HCT116 (cell line): ENCODE measurements around the gene LRPPRC. TPM values are rescaled to one million over a fixed set of nuclear protein-coding genes. Genes with fewer than 3 reads are reported as not detected.

Experiments
- ATAC-seq: fragments of 200-7000 bp; cut with Tn5 transposase; 2 replicates; pipeline ENCODE4 v1.9.1; 2020; ENCODE audit warnings: mild to moderate bottlenecking, moderate library complexity
- BruUV-seq: library from RNA; stranded (reverse); fragments of 400-500 nt; replicated peaks from 2 replicates; lab custom pipeline; 2021; lab: Mats Ljungman, UMichigan
- CTCF ChIA-PET: fragments of 300-600 bp; sonication (Branson Sonifier 250); formaldehyde crosslinking; loops from one replicate; lab custom pipeline; 2021; ENCODE audit warnings: antibody characterized with exemption; lab: Charles Lee
- POLR2A ChIA-PET: fragments of 300-600, 350-600 bp; sonication (Branson Sonifier 250); formaldehyde crosslinking; loops from one replicate; lab custom pipeline; 2021; ENCODE audit warnings: antibody characterized with exemption; lab: Charles Lee
- RAD21 ChIA-PET, 2 experiments: fragments of 300-600 bp; sonication (Branson Sonifier 250); formaldehyde crosslinking; loops; one replicate each; lab custom pipeline; 2023; ENCODE audit warnings: low total read pairs in 2 of 2; ENCODE audit not compliant: uncharacterized antibody in 2 of 2, unreplicated experiment in 2 of 2, low non-redundant PET in 1 of 2; lab: Charles Lee
- DNase-seq: peaks from one replicate; pipeline ENCODE4 v3.0.0-alpha.2; 2010; ENCODE audit warnings: low read depth, low spot score
- H2AFZ ChIP-seq: fragments of 200-600 bp; shearing (Covaris generic), sonication (generic); 2 replicates; pipeline ENCODE4 v1.6.1; 2017; ENCODE audit warnings: low read depth, mixed run types, mixed read lengths, antibody characterized with exemption, low read length; ENCODE audit not compliant: poor library complexity, severe bottlenecking
- H3K27ac ChIP-seq: 2 replicates; pipeline ENCODE4 v1.5.1; 2012; ENCODE audit warnings: low read depth, low read length
- H3K27me3 ChIP-seq: fragments of 200-600 bp; sonication (generic); 2 replicates; pipeline ENCODE4 v1.6.1; 2016; ENCODE audit warnings: mixed run types, low read length, mixed read lengths; ENCODE audit not compliant: insufficient read depth
- H3K36me3 ChIP-seq, 2 experiments: fragments of 200-500 bp in 1 of 2; fragments of 200-600 bp in 1 of 2; sonication (Bioruptor generic) in 1 of 2; sonication (generic) in 1 of 2; 2 replicates each; pipeline versions ENCODE4 v1.5.1 to v1.6.1; 2014 to 2016; ENCODE audit warnings: low read length in 2 of 2, inconsistent platforms in 1 of 2, mixed read lengths in 1 of 2, mixed run types in 1 of 2; ENCODE audit not compliant: insufficient read depth in 2 of 2, control insufficient read depth in 1 of 2
- H3K4me1 ChIP-seq, 2 experiments: fragments of 200-600 bp in 1 of 2; sonication (generic) in 1 of 2; 2 replicates each; pipeline versions ENCODE4 v1.5.1 to v1.6.1; 2012 to 2017; ENCODE audit warnings: low read length in 2 of 2, inconsistent platforms in 1 of 2, mild to moderate bottlenecking in 1 of 2, mixed read lengths in 1 of 2, mixed run types in 1 of 2, moderate library complexity in 1 of 2; ENCODE audit not compliant: insufficient read depth in 2 of 2, control insufficient read depth in 1 of 2
- H3K4me2 ChIP-seq: fragments of 200-600 bp; sonication (generic); 2 replicates; pipeline ENCODE4 v1.6.1; 2017; ENCODE audit warnings: mixed run types, low read length, mixed read lengths
- H3K4me3 ChIP-seq, 2 experiments: fragments of 200-600 bp in 1 of 2; sonication (generic) in 1 of 2; replicated peaks in 1 of 2; 2 replicates each; pipeline ENCODE4 v1.5.1; 2011 to 2016; ENCODE audit warnings: low read length in 2 of 2, control low read depth in 1 of 2, low read depth in 1 of 2, mild to moderate bottlenecking in 1 of 2, mixed read lengths in 1 of 2, mixed run types in 1 of 2
- H3K79me2 ChIP-seq: fragments of 200-600 bp; sonication (generic); 2 replicates; pipeline ENCODE4 v1.6.1; 2017; ENCODE audit warnings: mild to moderate bottlenecking, mixed run types, low read length, moderate library complexity, mixed read lengths; ENCODE audit not compliant: insufficient read depth
- H3K9ac ChIP-seq: fragments of 200-600 bp; sonication (generic); 2 replicates; pipeline ENCODE4 v1.6.1; 2016; ENCODE audit warnings: low read length, mixed read lengths
- H3K9me2 ChIP-seq: fragments of 200-600 bp; sonication (generic), shearing (Covaris generic); 2 replicates; pipeline ENCODE4 v1.6.1; 2017; ENCODE audit warnings: mixed run types, mild to moderate bottlenecking, moderate library complexity; ENCODE audit not compliant: insufficient read depth
- H3K9me3 ChIP-seq, 2 experiments: fragments of 200-500 bp in 1 of 2; fragments of 200-600 bp in 1 of 2; sonication (Bioruptor generic) in 1 of 2; sonication (generic) in 1 of 2; 2 replicates each; pipeline ENCODE4 v1.6.1; 2014 to 2017; ENCODE audit warnings: low read length in 2 of 2, mixed read lengths in 2 of 2, inconsistent platforms in 1 of 2, low read depth in 1 of 2, mild to moderate bottlenecking in 1 of 2, mixed run types in 1 of 2, moderate library complexity in 1 of 2; ENCODE audit not compliant: control insufficient read depth in 1 of 2, insufficient read depth in 1 of 2
- H4K20me1 ChIP-seq: fragments of 200-600 bp; sonication (generic), shearing (Covaris generic); 2 replicates; pipeline ENCODE4 v1.6.1; 2017; ENCODE audit warnings: mixed run types, mild to moderate bottlenecking, moderate library complexity; ENCODE audit not compliant: insufficient read depth
- CBX3 ChIP-seq: IDR thresholded peaks from 2 replicates; pipeline ENCODE4 v1.6.1; 2012; ENCODE audit warnings: low read depth
- CTCF ChIP-seq, 3 experiments: fragments of 200-600 bp in 1 of 3; sonication (generic) in 1 of 3; IDR thresholded peaks in 2 of 3; conservative IDR thresholded peaks in 1 of 3; 2 replicates each; pipeline ENCODE4 v1.5.1; 2012 to 2017; ENCODE audit warnings: low read depth in 2 of 3, low read length in 2 of 3, antibody characterized with exemption in 1 of 3, borderline replicate concordance in 1 of 3, control low read depth in 1 of 3, mild to moderate bottlenecking in 1 of 3, mixed read lengths in 1 of 3, mixed run types in 1 of 3, moderate library complexity in 1 of 3; ENCODE audit not compliant: insufficient read depth in 1 of 3
- EZH2phosphoT487 ChIP-seq: fragments of 200-600 bp; IDR thresholded peaks from 2 replicates; pipeline ENCODE4 v1.6.1; 2018; ENCODE audit warnings: antibody characterized with exemption, borderline replicate concordance
- POLR2AphosphoS5 ChIP-seq: IDR thresholded peaks from 2 replicates; pipeline ENCODE4 v1.6.1; 2011; ENCODE audit warnings: mild to moderate bottlenecking, low read depth, low read length, moderate library complexity
- SP1 ChIP-seq: IDR thresholded peaks from 2 replicates; pipeline ENCODE4 v1.6.1; 2012; ENCODE audit warnings: low read depth
- SRF ChIP-seq: IDR thresholded peaks from 2 replicates; pipeline ENCODE4 v1.6.1; 2012; ENCODE audit warnings: low read depth
- TCF7L2 ChIP-seq: IDR thresholded peaks from 2 replicates; pipeline ENCODE4 v1.7.0; 2011; ENCODE audit warnings: borderline replicate concordance, inconsistent platforms; ENCODE audit not compliant: insufficient read depth, insufficient read length; ENCODE audit errors: extremely low read depth
- YY1 ChIP-seq: IDR thresholded peaks from 2 replicates; pipeline ENCODE4 v1.6.1; 2011; ENCODE audit warnings: low read length, low read depth, moderate library complexity, mild to moderate bottlenecking; ENCODE audit not compliant: insufficient replicate concordance; ENCODE audit errors: extremely low read depth
- ZFX ChIP-seq: fragments of 450-650 bp; IDR thresholded peaks from 2 replicates; pipeline ENCODE4 v1.6.1; 2017
- ZNF274 ChIP-seq: fragments of 200-500 bp; sonication (Bioruptor generic); IDR thresholded peaks from 2 replicates; pipeline ENCODE4 v1.6.1; 2014; ENCODE audit warnings: mild to moderate bottlenecking, low read depth, low read length, inconsistent platforms
- intact Hi-C: fragments of 100-400 bp; cut with micrococcal nuclease; formaldehyde crosslinking; loops from 2 replicates; pipeline ENCODE4 v1.10.0; 2022
- total RNA-seq: library from RNA; stranded (reverse); gene quantifications from one replicate; pipeline ENCODE4 v1.2.1, GENCODE V29; 2021; ENCODE audit not compliant: unreplicated experiment

LRPPRC gene
- total RNA-seq, 1 experiment from 2014 or later: 210 TPM

GRCh38 chr2:43977677-43978375, 18.0 kb downstream of the LRPPRC start:
- Histone ChIP-seq H3K27me3 (no peaks in the 10 kb centered on the region), H3K4me3 (no peak overlapping the region), H3K9me2 (no peaks in the 10 kb centered on the region), H4K20me1 (peaks cover 52% of the 10 kb centered on the region), H3K9ac (no peak overlapping the region), H3K79me2 (peaks cover 100% of the 10 kb centered on the region), H3K4me1 (no peaks in the 10 kb centered on the region), H3K36me3 (peaks cover 69 to 75% of the 10 kb centered on the region in 2 experiments), H2AFZ (no peak overlapping the region), H3K27ac (no peak overlapping the region), H3K4me2 (no peak overlapping the region), H3K9me3 (no peaks in the 10 kb centered on the region)
- CTCF ChIA-PET: no interaction called here
- RAD21 ChIA-PET: no interaction called here
- POLR2A ChIA-PET: no interaction called here
- DNase-seq: no peak
- BruUV-seq: no TSS peak
- TF ChIP-seq CBX3 (no peak), CTCF (IDR thresholded peaks at IDR 0.05 in 2 of 3, conservative IDR thresholded peaks at IDR 0.05 in 1 of 3; ENCODE audit: borderline replicate concordance in 1 of 3, insufficient read depth in 1 of 3, low read depth in 2 of 3, low read length in 2 of 3) (no peak), TCF7L2 (no peak), ZFX (no peak), SP1 (no peak), EZH2phosphoT487 (no peak), ZNF274 (no peak), YY1 (no peak), SRF (no peak), POLR2AphosphoS5 (no peak)
- ATAC-seq: no peak
- intact Hi-C loops: no loop called here
